Forelimb muscle (tissue), 1 donor: ENCODE results near the gene SELENOM. TPM values are rescaled to one million over a fixed set of nuclear protein-coding genes. Genes with fewer than 3 reads are reported as not detected.
"Not testable (repeated sequence)": the region's sequence is repeated elsewhere in the genome, so short reads cannot be mapped to it uniquely, and the experiment has no call there.

Experiments used
- DNase-seq: peaks from one replicate; pipeline ENCODE4 v3.0.0-alpha.2; 2013; ENCODE audit warnings: low read depth
- polyA plus RNA-seq: library from polyadenylated mRNA; unstranded; fragments of 120-200 nt; gene quantifications from one replicate; pipeline ENCODE4 v1.2.1, GENCODE V29; 2013; ENCODE audit not compliant: insufficient read length

SELENOM gene
- polyA plus RNA-seq, 1 donor, result 18.8 TPM

- DNase-seq, result no peak
Observed at GRCh38 chr22:31079095-31079642, 28.2 kb downstream of the SELENOM start.

GRCh38 chr22:31078389-31078788 lies 29.0 kb downstream of the SELENOM start:
- not testable (repeated sequence) for DNase-seq

GRCh38 chr22:31077681-31078080 lies 29.7 kb downstream of the SELENOM start:
- DNase-seq, result no peak

- DNase-seq, result peak; percentile 83
Observed at GRCh38 chr22:31075961-31076360, 31.4 kb downstream of the SELENOM start.

- DNase-seq, result not testable (repeated sequence)
Observed at GRCh38 chr22:31073545-31074145, 33.7 kb downstream of the SELENOM start.

GRCh38 chr22:31073125-31073524 lies 34.2 kb downstream of the SELENOM start:
- DNase-seq, result not testable (repeated sequence)

- DNase-seq, result not testable (repeated sequence)
Observed at GRCh38 chr22:31069691-31070314, 37.6 kb downstream of the SELENOM start.

- DNase-seq, result no peak
Observed at GRCh38 chr22:31068970-31069369, 38.4 kb downstream of the SELENOM start.

- no peak for DNase-seq
Observed at GRCh38 chr22:31064369-31064768, 43.0 kb downstream of the SELENOM start.

GRCh38 chr22:31062566-31063230 lies 44.7 kb downstream of the SELENOM start:
- no peak for DNase-seq

GRCh38 chr22:31059663-31060062 lies 47.7 kb downstream of the SELENOM start:
- DNase-seq, result not testable (repeated sequence)

- DNase-seq, result no peak
Observed at GRCh38 chr22:31056986-31057599, 50.3 kb downstream of the SELENOM start.

- DNase-seq, result peak; percentile 79
Observed at GRCh38 chr22:31055635-31056159, 51.7 kb downstream of the SELENOM start.

GRCh38 chr22:31055117-31055634 lies 52.2 kb downstream of the SELENOM start:
- DNase-seq, result no peak

Other genes starting within 250 kb of the SELENOM start
- 26.4 TPM for gene MORC2, start 138.8 kb downstream of the SELENOM start, polyA plus RNA-seq
- gene TUG1, start 138.3 kb downstream of the SELENOM start, polyA plus RNA-seq, result 105 TPM
- 258 TPM for gene SMTN, start 26.2 kb downstream of the SELENOM start, polyA plus RNA-seq
- gene INPP5J, start 15.4 kb upstream of the SELENOM start, polyA plus RNA-seq, result 1.6 TPM
- gene PLA2G3, start 32.9 kb upstream of the SELENOM start, polyA plus RNA-seq, result not detected
- 20.1 TPM for gene RNF185, start 52.6 kb upstream of the SELENOM start, polyA plus RNA-seq
- gene LIMK2, start 104.7 kb upstream of the SELENOM start, polyA plus RNA-seq, result 23.1 TPM
- 3.3 TPM for gene PIK3IP1, start 184.9 kb upstream of the SELENOM start, polyA plus RNA-seq
- 19.9 TPM for gene PATZ1, start 238.8 kb upstream of the SELENOM start, polyA plus RNA-seq